GM21423 (cell line): ENCODE results near the gene KCNAB1.
"Not testable (repeated sequence)": the region's sequence is repeated elsewhere in the genome, so short reads cannot be mapped to it uniquely, and the experiment has no call there.

Experiments used
- ATAC-seq: cut with Tn5 transposase; IDR thresholded peaks from one replicate; pipeline ENCODE4 v1.9.1; 2021; ENCODE audit warnings: mild to moderate bottlenecking, moderate library complexity; ENCODE audit not compliant: unreplicated experiment

KCNAB1 gene

GRCh38 chr3:156259896-156260295 is 139.5 kb downstream of the KCNAB1 start:
- ATAC-seq, result no peak

GRCh38 chr3:156260331-156260730 is 140.0 kb downstream of the KCNAB1 start:
- no peak for ATAC-seq

- no peak for ATAC-seq
These were observed 144.4 kb downstream of the KCNAB1 start for GRCh38 chr3:156264771-156265170.

GRCh38 chr3:156271508-156271907 is 151.1 kb downstream of the KCNAB1 start:
- ATAC-seq, result no peak

- ATAC-seq, result no peak
These were observed 151.8 kb downstream of the KCNAB1 start for GRCh38 chr3:156271995-156272719.

GRCh38 chr3:156273111-156273694 is 152.8 kb downstream of the KCNAB1 start:
- ATAC-seq, result no peak

GRCh38 chr3:156274791-156275190 is 154.4 kb downstream of the KCNAB1 start:
- ATAC-seq, result no peak

- not testable (repeated sequence) for ATAC-seq
These were observed 164.3 kb downstream of the KCNAB1 start for GRCh38 chr3:156284637-156285036.

- no peak for ATAC-seq
These were observed 165.2 kb downstream of the KCNAB1 start for GRCh38 chr3:156285626-156286025.

GRCh38 chr3:156290924-156291271 is 170.5 kb downstream of the KCNAB1 start:
- no peak for ATAC-seq

GRCh38 chr3:156291272-156292123 is 171.1 kb downstream of the KCNAB1 start:
- peak; percentile 47 for ATAC-seq

- ATAC-seq, result no peak
These were observed 173.2 kb downstream of the KCNAB1 start for GRCh38 chr3:156293566-156293965.

GRCh38 chr3:156297582-156297981 is 177.2 kb downstream of the KCNAB1 start:
- no peak for ATAC-seq

- ATAC-seq, result no peak
These were observed 177.6 kb downstream of the KCNAB1 start for GRCh38 chr3:156298014-156298413.

- no peak for ATAC-seq
These were observed 178.6 kb downstream of the KCNAB1 start for GRCh38 chr3:156298938-156299337.

GRCh38 chr3:156299569-156299968 is 179.2 kb downstream of the KCNAB1 start:
- ATAC-seq, result no peak

GRCh38 chr3:156300371-156300770 is 180.0 kb downstream of the KCNAB1 start:
- no peak for ATAC-seq

GRCh38 chr3:156300929-156301840 is 180.8 kb downstream of the KCNAB1 start:
- no peak for ATAC-seq

GRCh38 chr3:156303001-156303707 is 182.8 kb downstream of the KCNAB1 start:
- ATAC-seq, result no peak

GRCh38 chr3:156304406-156304805 is 184.0 kb downstream of the KCNAB1 start:
- no peak for ATAC-seq
